ENCODE results near the gene ELL.

ELL gene

DNA sequence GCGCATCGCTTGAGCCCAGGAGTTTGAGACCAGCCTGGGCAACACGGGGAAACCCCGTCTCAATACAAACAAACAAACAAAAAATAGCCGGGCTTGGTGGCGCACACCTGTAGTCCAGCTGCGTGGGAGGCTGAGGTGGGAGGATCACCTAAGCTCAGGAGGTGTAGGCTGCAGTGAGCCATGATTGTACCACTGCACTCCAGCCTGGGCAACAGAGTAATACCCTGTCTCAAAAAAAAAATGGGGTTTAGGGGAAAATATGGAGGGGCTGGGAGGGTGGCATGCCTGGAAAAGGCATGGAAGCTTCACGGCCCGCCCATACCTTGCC is 82.0 kb downstream of the ELL start:
- H3K36me3 ChIP-seq (ENCODE audit: control insufficient read depth, low read length), result peaks cover 19% of the 10 kb centered on the region; the same call in 1 of the 2 replicates
- no peaks in the 10 kb centered on the region for H3K9me3 ChIP-seq (ENCODE audit: control insufficient read depth, insufficient read depth, low read length)
- no peak for TF ChIP-seq EZH2phosphoT487 (IDR thresholded peaks at IDR 0.05; ENCODE audit: borderline replicate concordance, low read length)
- TF ChIP-seq, protein P1, sequence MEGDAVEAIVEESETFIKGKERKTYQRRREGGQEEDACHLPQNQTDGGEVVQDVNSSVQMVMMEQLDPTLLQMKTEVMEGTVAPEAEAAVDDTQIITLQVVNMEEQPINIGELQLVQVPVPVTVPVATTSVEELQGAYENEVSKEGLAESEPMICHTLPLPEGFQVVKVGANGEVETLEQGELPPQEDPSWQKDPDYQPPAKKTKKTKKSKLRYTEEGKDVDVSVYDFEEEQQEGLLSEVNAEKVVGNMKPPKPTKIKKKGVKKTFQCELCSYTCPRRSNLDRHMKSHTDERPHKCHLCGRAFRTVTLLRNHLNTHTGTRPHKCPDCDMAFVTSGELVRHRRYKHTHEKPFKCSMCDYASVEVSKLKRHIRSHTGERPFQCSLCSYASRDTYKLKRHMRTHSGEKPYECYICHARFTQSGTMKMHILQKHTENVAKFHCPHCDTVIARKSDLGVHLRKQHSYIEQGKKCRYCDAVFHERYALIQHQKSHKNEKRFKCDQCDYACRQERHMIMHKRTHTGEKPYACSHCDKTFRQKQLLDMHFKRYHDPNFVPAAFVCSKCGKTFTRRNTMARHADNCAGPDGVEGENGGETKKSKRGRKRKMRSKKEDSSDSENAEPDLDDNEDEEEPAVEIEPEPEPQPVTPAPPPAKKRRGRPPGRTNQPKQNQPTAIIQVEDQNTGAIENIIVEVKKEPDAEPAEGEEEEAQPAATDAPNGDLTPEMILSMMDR (IDR thresholded peaks at IDR 0.05; ENCODE audit: low read depth, low read length, poor library complexity, severe bottlenecking), result no peak
- H3K4me3 ChIP-seq (ENCODE audit: low read length), result no peak overlapping the region
- no peaks in the 10 kb centered on the region for H3K79me2 ChIP-seq (ENCODE audit: control insufficient read depth, low read length)
- H3K27ac ChIP-seq (ENCODE audit: low read depth, low read length), result no peak overlapping the region
- no peaks in the 10 kb centered on the region for H4K20me1 ChIP-seq (ENCODE audit: control insufficient read depth, insufficient read depth, low read depth, low read length)
- H3F3A ChIP-seq (ENCODE audit: control insufficient read depth, insufficient read depth), result peaks cover 12% of the 10 kb centered on the region; the same call in 1 of the 2 replicates
- H3K9me2 ChIP-seq (replicated peaks; ENCODE audit: control insufficient read depth, low read length), result no peaks in the 10 kb centered on the region
- H3K4me1 ChIP-seq (ENCODE audit: control insufficient read depth, low read length), result peaks cover 23% of the 10 kb centered on the region
- no peak overlapping the region for H3K4me2 ChIP-seq (ENCODE audit: low read length)
- no peaks in the 10 kb centered on the region for H3K27me3 ChIP-seq (ENCODE audit: control insufficient read depth, low read length)

DNA sequence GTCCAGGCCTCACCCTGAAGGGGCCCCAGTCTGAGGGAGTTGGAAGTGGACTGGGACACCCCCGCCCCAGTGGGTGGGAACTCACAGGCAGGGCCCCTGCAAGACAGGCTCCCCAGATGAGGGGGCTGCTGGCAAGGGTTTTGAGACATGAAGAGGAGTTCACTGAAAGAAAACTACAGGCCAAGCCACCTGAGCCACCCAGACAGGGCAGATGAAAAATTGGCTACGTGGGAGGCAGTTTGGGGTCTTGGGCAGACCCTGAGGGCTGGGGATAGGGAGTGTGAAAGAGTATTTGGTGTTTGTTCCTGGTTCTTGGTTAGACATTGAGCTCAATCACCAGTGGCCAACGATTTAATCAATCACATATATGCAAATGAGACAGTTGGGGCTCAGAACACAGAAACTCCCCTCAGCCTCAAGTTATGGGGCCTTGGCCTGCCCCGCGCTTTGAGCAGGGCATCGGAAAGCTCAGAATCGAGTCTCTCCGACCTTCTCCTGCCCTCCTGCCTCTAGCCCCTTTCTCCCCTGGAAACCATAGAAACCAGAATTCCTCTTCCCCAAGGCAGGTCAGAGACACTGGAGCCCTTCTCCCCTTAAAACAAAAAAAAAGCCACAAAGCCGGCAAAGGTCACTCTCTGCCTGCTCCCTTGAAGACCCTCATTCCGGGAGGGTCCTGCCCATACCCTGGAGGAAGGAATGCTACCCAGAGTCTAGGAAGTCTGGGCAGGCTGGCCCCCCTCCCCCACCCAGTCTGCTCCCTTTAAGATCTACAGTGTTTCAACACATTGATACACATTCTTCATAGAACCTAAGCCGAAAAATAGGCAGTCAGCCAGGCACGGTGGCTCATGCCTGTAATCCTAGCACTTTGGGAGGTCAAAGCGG is 82.6 kb downstream of the ELL start:
- H4K20me1 ChIP-seq (ENCODE audit: control insufficient read depth, insufficient read depth, low read depth, low read length), result no peaks in the 10 kb centered on the region
- H3K4me2 ChIP-seq (ENCODE audit: low read length), result no peak overlapping the region
- peaks cover 23% of the 10 kb centered on the region for H3K4me1 ChIP-seq (ENCODE audit: control insufficient read depth, low read length)
- H3K9me3 ChIP-seq (ENCODE audit: control insufficient read depth, insufficient read depth, low read length), result no peaks in the 10 kb centered on the region
- peaks cover 14% of the 10 kb centered on the region; the same call in 1 of the 2 replicates for H3K36me3 ChIP-seq (ENCODE audit: control insufficient read depth, low read length)
- no peak overlapping the region for H3K27ac ChIP-seq (ENCODE audit: low read depth, low read length)
- H3K4me3 ChIP-seq (ENCODE audit: low read length), result no peak overlapping the region
- H3K79me2 ChIP-seq (ENCODE audit: control insufficient read depth, low read length), result no peaks in the 10 kb centered on the region
- H3K9me2 ChIP-seq (replicated peaks; ENCODE audit: control insufficient read depth, low read length), result no peaks in the 10 kb centered on the region
- no peak for TF ChIP-seq EZH2phosphoT487 (IDR thresholded peaks at IDR 0.05; ENCODE audit: borderline replicate concordance, low read length)
- TF ChIP-seq, protein P1 (IDR thresholded peaks at IDR 0.05; ENCODE audit: low read depth, low read length, poor library complexity, severe bottlenecking), result no peak
- no peaks in the 10 kb centered on the region for H3K27me3 ChIP-seq (ENCODE audit: control insufficient read depth, low read length)
- peaks cover 12% of the 10 kb centered on the region; the same call in 1 of the 2 replicates for H3F3A ChIP-seq (ENCODE audit: control insufficient read depth, insufficient read depth)

DNA sequence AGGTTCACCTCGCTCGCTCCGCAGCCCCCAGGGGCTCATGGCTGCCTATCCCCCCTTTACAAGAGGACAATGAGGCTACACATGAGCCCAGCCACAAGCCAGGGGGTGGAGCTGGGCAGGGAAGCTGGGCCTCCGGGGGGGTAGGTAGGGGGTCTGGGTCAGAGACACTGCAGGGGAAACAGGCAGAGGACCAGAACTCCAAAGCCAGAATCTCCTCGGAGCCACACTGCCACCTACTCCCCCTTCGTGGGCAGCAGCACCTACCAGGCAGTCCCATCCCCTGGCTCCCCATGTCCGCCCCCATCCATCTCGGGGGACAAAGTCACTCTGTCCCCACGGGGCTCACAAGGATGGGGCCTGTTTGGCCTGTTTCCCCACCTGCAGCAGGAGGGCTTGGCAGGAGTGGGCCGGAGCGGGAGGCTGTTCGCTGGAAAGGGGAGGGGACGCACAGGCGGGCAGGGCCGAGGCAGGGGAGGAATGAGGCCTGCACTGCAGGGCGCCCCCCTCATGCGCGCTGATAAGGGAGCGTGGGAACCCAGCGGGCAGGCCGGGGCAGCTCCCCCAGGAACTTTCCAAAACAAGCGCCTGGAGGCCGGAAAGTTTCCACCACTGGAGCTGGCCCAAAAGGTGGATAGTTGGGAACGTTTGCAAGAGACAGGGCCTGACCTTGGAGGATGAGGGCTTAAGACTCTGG is 83.4 kb downstream of the ELL start:
- H4K20me1 ChIP-seq (ENCODE audit: control insufficient read depth, insufficient read depth, low read depth, low read length), result no peaks in the 10 kb centered on the region
- H3K4me2 ChIP-seq (ENCODE audit: low read length), result peak overlapping the region; percentile 97
- TF ChIP-seq, protein P1 (IDR thresholded peaks at IDR 0.05; ENCODE audit: low read depth, low read length, poor library complexity, severe bottlenecking), result peak; percentile 9
- TF ChIP-seq EZH2phosphoT487 (IDR thresholded peaks at IDR 0.05; ENCODE audit: borderline replicate concordance, low read length), result no peak
- no peaks in the 10 kb centered on the region for H3K9me2 ChIP-seq (replicated peaks; ENCODE audit: control insufficient read depth, low read length)
- H3K4me1 ChIP-seq (ENCODE audit: control insufficient read depth, low read length), result peaks cover 23% of the 10 kb centered on the region
- H3K27me3 ChIP-seq (ENCODE audit: control insufficient read depth, low read length), result no peaks in the 10 kb centered on the region
- H3K4me3 ChIP-seq (ENCODE audit: low read length), result no peak overlapping the region
- H3K36me3 ChIP-seq (ENCODE audit: control insufficient read depth, low read length), result peaks cover 10% of the 10 kb centered on the region; the same call in 1 of the 2 replicates
- H3K27ac ChIP-seq (ENCODE audit: low read depth, low read length), result no peak overlapping the region
- no peaks in the 10 kb centered on the region for H3K79me2 ChIP-seq (ENCODE audit: control insufficient read depth, low read length)
- no peaks in the 10 kb centered on the region for H3K9me3 ChIP-seq (ENCODE audit: control insufficient read depth, insufficient read depth, low read length)
- H3F3A ChIP-seq (ENCODE audit: control insufficient read depth, insufficient read depth), result peaks cover 12% of the 10 kb centered on the region; the same call in 1 of the 2 replicates
